Endothelial cell of umbilical vein (primary cell): ENCODE measurements around the gene U2AF2. TPM values are rescaled to one million over a fixed set of nuclear protein-coding genes. Genes with fewer than 3 reads are reported as not detected.
A peak's percentile ranks its signal among the peaks of the same experiment; 100 is the strongest.

Source experiments
- BruUV-seq: library from RNA; stranded (reverse); fragments of 400-500 nt; replicated peaks from 2 replicates; lab custom pipeline; 2021; lab: Mats Ljungman, UMichigan
- CTCF ChIA-PET: fragments of 300-600, 350-600 bp; sonication (Branson Sonifier 250); formaldehyde crosslinking; loops from one replicate; lab custom pipeline; 2021; ENCODE audit warnings: antibody characterized with exemption, inconsistent platforms; lab: Charles Lee
- POLR2A ChIA-PET: fragments of 300-600, 350-600 bp; sonication (Branson Sonifier 250); formaldehyde crosslinking; loops from one replicate; lab custom pipeline; 2021; ENCODE audit warnings: antibody characterized with exemption, inconsistent platforms; lab: Charles Lee
- DNase-seq: peaks from one replicate; pipeline ENCODE4 v3.0.0-alpha.2; 2011; ENCODE audit warnings: low read depth, low spot score
- FAIRE-seq: peaks from 2 replicates; lab custom pipeline; 2011; peaks lifted over from hg19 to GRCh38; lab: Jason Lieb, UNC
- H2AFZ ChIP-seq: 2 replicates; pipeline ENCODE4 v1.6.0; 2012; ENCODE audit warnings: low read depth, low read length, control low read depth, inconsistent platforms
- H3K27ac ChIP-seq: 2 replicates; pipeline ENCODE4 v1.5.1; 2011; ENCODE audit warnings: low read depth, mild to moderate bottlenecking, control low read depth, low read length, moderate library complexity; ENCODE audit not compliant: insufficient read depth
- H3K27me3 ChIP-seq, 2 experiments: 2 replicates each; pipeline versions ENCODE4 v1.6.0 to v1.6.1; 2011; ENCODE audit warnings: low read length in 2 of 2, mixed read lengths in 1 of 2; ENCODE audit not compliant: control insufficient read depth in 2 of 2, insufficient read depth in 2 of 2
- H3K36me3 ChIP-seq, 2 experiments: 2 replicates in 1 of 2; 3 replicates in 1 of 2; pipeline ENCODE4 v1.5.1; 2011; ENCODE audit warnings: low read length in 2 of 2, mild to moderate bottlenecking in 1 of 2, moderate library complexity in 1 of 2; ENCODE audit not compliant: control insufficient read depth in 2 of 2, insufficient read depth in 2 of 2; ENCODE audit errors: extremely low read depth in 1 of 2
- H3K4me1 ChIP-seq: 3 replicates; pipeline ENCODE4 v1.5.1; 2011; ENCODE audit warnings: mild to moderate bottlenecking, low read length; ENCODE audit not compliant: control insufficient read depth, insufficient read depth; ENCODE audit errors: extremely low read depth
- H3K4me2 ChIP-seq: 2 replicates; pipeline ENCODE4 v1.6.1; 2011; ENCODE audit warnings: low read length, control low read depth, mixed read lengths; ENCODE audit not compliant: insufficient read depth
- H3K4me3 ChIP-seq, 3 experiments: fragments of 200-600 bp in 1 of 3; sonication (generic), shearing (Covaris generic) in 1 of 3; replicated peaks in 1 of 3; 2 replicates each; pipeline ENCODE4 v1.5.1; 2011 to 2016; ENCODE audit warnings: control low read depth in 3 of 3, low read length in 3 of 3, mild to moderate bottlenecking in 2 of 3, inconsistent platforms in 1 of 3, low read depth in 1 of 3, moderate library complexity in 1 of 3; ENCODE audit not compliant: insufficient read depth in 1 of 3
- H3K79me2 ChIP-seq: 2 replicates; pipeline ENCODE4 v1.6.0; 2012; ENCODE audit warnings: low read length, inconsistent platforms; ENCODE audit not compliant: control insufficient read depth, insufficient read depth
- H3K9ac ChIP-seq: replicated peaks from 2 replicates; pipeline ENCODE3; 2011; ENCODE audit warnings: low read length, control low read depth; ENCODE audit not compliant: insufficient read depth; ENCODE audit errors: extremely low read depth
- H3K9me1 ChIP-seq: replicated peaks from 3 replicates; pipeline ENCODE4 v1.6.0; 2011; ENCODE audit warnings: mild to moderate bottlenecking, low read length; ENCODE audit not compliant: control insufficient read depth, insufficient read depth; ENCODE audit errors: extremely low read depth
- H3K9me3 ChIP-seq: replicated peaks from 2 replicates; pipeline ENCODE4 v1.5.1; 2012; ENCODE audit warnings: low read length, inconsistent platforms; ENCODE audit not compliant: control insufficient read depth, insufficient read depth
- H4K20me1 ChIP-seq: replicated peaks from 2 replicates; pipeline ENCODE3; 2011; ENCODE audit warnings: mild to moderate bottlenecking, low read length; ENCODE audit not compliant: control insufficient read depth, insufficient read depth; ENCODE audit errors: extremely low read depth
- CTCF ChIP-seq, 2 donors: IDR thresholded peaks; 1 replicate in 1 of 2; 2 replicates in 1 of 2; pipeline ENCODE4 v1.5.1; 2011; ENCODE audit warnings: low read length in 2 of 2, mild to moderate bottlenecking in 2 of 2, moderate library complexity in 2 of 2, control low read depth in 1 of 2, inconsistent platforms in 1 of 2, low read depth in 1 of 2; ENCODE audit not compliant: insufficient read depth in 1 of 2; ENCODE audit errors: extremely low read depth in 1 of 2
- EZH2 ChIP-seq: IDR thresholded peaks from 2 replicates; pipeline ENCODE4 v1.6.1; 2012; ENCODE audit warnings: borderline replicate concordance, low read depth, mild to moderate bottlenecking, moderate library complexity, low read length, inconsistent platforms; ENCODE audit not compliant: severe bottlenecking
- FOS ChIP-seq: IDR thresholded peaks from 2 replicates; pipeline ENCODE4 v1.6.1; 2011; ENCODE audit warnings: mild to moderate bottlenecking, low read length, moderate library complexity, borderline replicate concordance; ENCODE audit not compliant: insufficient read depth
- GATA2 ChIP-seq: IDR thresholded peaks from 2 replicates; pipeline ENCODE4 v1.7.0; 2011; ENCODE audit warnings: low read depth, mild to moderate bottlenecking, moderate library complexity, mixed read lengths, low read length; ENCODE audit not compliant: insufficient read length, insufficient read depth
- JUN ChIP-seq: IDR thresholded peaks from 2 replicates; pipeline ENCODE4 v1.6.1; 2011; ENCODE audit warnings: borderline replicate concordance, low read depth; ENCODE audit not compliant: insufficient read length, insufficient read depth
- MAX ChIP-seq: IDR thresholded peaks from 2 replicates; pipeline ENCODE4 v1.6.1; 2011; ENCODE audit not compliant: insufficient read depth, insufficient read length
- MYC ChIP-seq: IDR thresholded peaks from one replicate; pipeline ENCODE4 v1.6.1; 2011; ENCODE audit warnings: mild to moderate bottlenecking, low read depth, low read length
- POLR2A ChIP-seq: IDR thresholded peaks from 2 replicates; pipeline ENCODE4 v1.6.1; 2012; ENCODE audit warnings: low read depth, mild to moderate bottlenecking, control low read depth, low read length
- POLR2AphosphoS5 ChIP-seq: IDR thresholded peaks from 2 replicates; pipeline ENCODE4 v1.6.1; 2012; ENCODE audit warnings: low read depth, mild to moderate bottlenecking, control low read depth, low read length, moderate library complexity; ENCODE audit not compliant: insufficient read depth
- dilution Hi-C: fragments of 300-500 bp; cut with MboI; formaldehyde crosslinking; loops from one replicate; pipeline ENCODE4 v1.15.0; 2019; ENCODE audit warnings: low sequenced_read_pairs; ENCODE audit not compliant: extremely low pct_ligation_motif_present
- intact Hi-C: fragments of 100-400 bp; cut with micrococcal nuclease; formaldehyde crosslinking; loops from one replicate; pipeline ENCODE4 v1.10.0; 2022
- polyA plus RNA-seq, 4 experiments: library from polyadenylated mRNA; depleted of rRNA in 3 of 4; stranded (reverse) in 3 of 4; unstranded in 1 of 4; fragments of >200 nt; gene quantifications; 2 replicates each; pipeline versions ENCODE4 v1.2.1 to v1.2.3, GENCODE V29; 2011 to 2012; ENCODE audit warnings: missing spikeins in 1 of 4
- total RNA-seq: library from RNA; stranded (reverse); gene quantifications from 2 replicates; pipeline ENCODE4 v1.2.3, GENCODE V29; 2021

U2AF2 gene
- total and polyA plus RNA-seq, 2 donors (not counting 3 experiments of a cell fraction or from before 2014, with no cell fraction given) = 183 to 259 TPM

- peak; percentile 99 for FAIRE-seq
Measured at GRCh38 chr19:55605207-55605636, 49.6 kb upstream of the U2AF2 start.

GRCh38 chr19:55605637-55606470 is 49.0 kb upstream of the U2AF2 start, which contains the start of gene ZNF865:
TSS of gene ZNF865 (plus strand) at chr19:55605647. CDS start at chr19:55613619, 7,972 bp downstream.
- FAIRE-seq = peak; percentile 83
- H3K9me1 ChIP-seq = no peaks in the 10 kb centered on the region
- H3K79me2 ChIP-seq = peaks cover 22% of the 10 kb centered on the region
- dilution Hi-C loops (loop anchor here (10.0 kb wide), 1 partner anchor 91 kb away; no protein-coding TSS in a partner anchor), intact Hi-C loops (loop anchor here (1.0 to 10.0 kb wide), 7 partner anchors 18 to 440 kb away; partner anchors contain the start of genes C19orf85, DNAAF3, ISOC2 and PPP6R1)
- peaks cover 0 to 5% of the 10 kb centered on the region in 2 experiments for H3K36me3 ChIP-seq
- peak within 1 kb of the TSS; percentile 52 to 96 (median 69) for H3K4me3 ChIP-seq
- no peaks in the 10 kb centered on the region for H4K20me1 ChIP-seq
- peak within 1 kb of the TSS; percentile 76 for H3K9ac ChIP-seq
- H3K27me3 ChIP-seq = no peaks in the 10 kb centered on the region
- peaks cover 19% of the 10 kb centered on the region for H3K4me1 ChIP-seq
- CTCF ChIA-PET = interaction anchor here (0.7 to 3.8 kb wide), 29 partner anchors 12 to 465 kb away, joined by 3 to 40 read pairs (median 5); partner anchors contain the start of genes NAT14, ZNF628 and ZNF784
- no TSS peak for BruUV-seq
- peak within 1 kb of the TSS; percentile 86 for H3K4me2 ChIP-seq
- H3K27ac ChIP-seq = peak within 1 kb of the TSS; percentile 76
- peak within 1 kb of the TSS; percentile 72 for H2AFZ ChIP-seq
- peak; percentile 87 for DNase-seq
- TF ChIP-seq GATA2 (no peak), POLR2A (peak; percentile 37), CTCF (IDR thresholded peaks at IDR 0.05; ENCODE audit: extremely low read depth in 1 of 2, insufficient read depth in 1 of 2, low read depth in 1 of 2, low read length in 2 of 2) (peak; percentile 67 to 81), FOS (no peak), JUN (no peak), POLR2AphosphoS5 (no peak), EZH2 (no peak), MAX (no peak)
- POLR2A ChIA-PET = interaction anchor here (1.0 to 1.6 kb wide), 2 partner anchors 12 to 48 kb away, joined by 3 to 5 read pairs; no protein-coding TSS in a partner anchor
- no peaks in the 10 kb centered on the region for H3K9me3 ChIP-seq

More at GRCh38 chr19:55605207-55605636, 49.6 kb upstream of the U2AF2 start:
- Histone ChIP-seq H3K4me3 (peak overlapping the region in 1 of 3 experiments; percentile 96), H3K27ac (peak overlapping the region; percentile 76), H3K4me1 (peaks cover 21% of the 10 kb centered on the region), H3K9me1 (no peaks in the 10 kb centered on the region), H3K79me2 (peaks cover 24% of the 10 kb centered on the region), H3K9ac (peak overlapping the region; percentile 76), H3K9me3 (no peaks in the 10 kb centered on the region), H3K36me3 (peaks cover 0 to 5% of the 10 kb centered on the region in 2 experiments), H2AFZ (peak overlapping the region; percentile 4), H3K27me3 (no peaks in the 10 kb centered on the region), H4K20me1 (no peaks in the 10 kb centered on the region), H3K4me2 (no peak overlapping the region)
- BruUV-seq = no TSS peak
- DNase-seq = peak; percentile 98
- dilution Hi-C loops = loop anchor here (10.0 kb wide), 1 partner anchor 90 kb away; no protein-coding TSS in a partner anchor
- TF ChIP-seq POLR2AphosphoS5 = peak; percentile 9
- TF ChIP-seq MAX = peak; percentile 42
- peak; percentile 59 for TF ChIP-seq POLR2A
- no peak for TF ChIP-seq MYC
- CTCF ChIA-PET = interaction anchor here (1.0 to 3.8 kb wide), 21 partner anchors 12 to 464 kb away, joined by 3 to 40 read pairs (median 7); partner anchors contain the start of genes NAT14 and ZNF784
- intact Hi-C loops = loop anchor here (1.0 to 10.0 kb wide), 6 partner anchors 19 to 439 kb away; partner anchors contain the start of genes C19orf85, DNAAF3, ISOC2 and PPP6R1
- POLR2A ChIA-PET = interaction anchor here (1.0 to 1.6 kb wide), 4 partner anchors 12 to 49 kb away, joined by 3 to 5 read pairs (median 4); no protein-coding TSS in a partner anchor
